Suprapubic skin (tissue), 3 donors: Measurements from ENCODE around the gene SRSF1.

Source experiments
- POLR2A ChIP-seq, 2 donors: fragments of 450-650 bp; IDR thresholded peaks; one replicate each; pipeline ENCODE4 v1.6.1; 2017; ENCODE audit warnings: antibody characterized with exemption in 2 of 2, mild to moderate bottlenecking in 2 of 2, moderate library complexity in 2 of 2
- TF ChIP-seq, protein P1 (sequence below), 2 donors: fragments of 200-600 bp in 1 of 2; fragments of 450-650 bp in 1 of 2; sonication (generic) in 1 of 2; IDR thresholded peaks; one replicate each; pipeline ENCODE4 v1.5.1; 2016 to 2019; ENCODE audit warnings: antibody characterized with exemption in 2 of 2, mild to moderate bottlenecking in 1 of 2, moderate library complexity in 1 of 2

DNA sequence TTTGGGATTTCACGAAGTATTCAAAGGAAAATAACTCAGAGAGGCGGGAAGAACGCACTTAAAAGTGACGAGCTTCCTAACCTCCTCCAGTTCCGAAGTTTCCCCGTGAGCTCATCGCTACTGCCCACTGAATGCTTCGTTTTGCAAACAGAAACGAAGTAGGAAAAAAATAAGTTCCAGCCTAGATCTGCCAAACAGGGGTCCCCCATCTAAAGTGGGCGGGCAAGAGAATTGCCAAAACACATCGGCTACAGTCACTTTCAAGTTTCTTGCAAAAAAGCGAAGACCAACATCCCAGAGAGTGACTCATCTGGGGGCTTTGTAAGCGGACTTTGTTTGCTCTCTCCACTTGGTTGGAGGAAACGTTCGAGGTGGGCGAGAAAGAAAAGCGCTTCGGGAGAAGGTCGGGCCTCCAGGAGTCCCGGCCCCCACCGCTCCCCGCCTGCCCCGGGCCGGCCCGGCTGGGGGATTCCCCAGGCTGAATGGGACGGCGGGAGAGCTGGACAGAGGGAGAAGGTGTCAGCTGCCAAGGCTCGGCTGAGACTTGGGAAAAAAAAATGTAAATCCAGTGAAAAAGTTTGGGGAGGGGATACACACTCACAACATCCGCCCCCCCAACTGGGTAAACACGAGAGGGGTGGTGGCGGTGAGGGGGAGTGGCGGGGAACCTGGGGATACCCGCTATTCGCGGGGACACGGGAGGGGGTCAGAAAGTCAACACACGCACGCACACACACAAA lies 20.0 kb downstream of the SRSF1 start:
- no peak for TF ChIP-seq POLR2A (IDR thresholded peaks at IDR 0.05)
- TF ChIP-seq, protein P1, sequence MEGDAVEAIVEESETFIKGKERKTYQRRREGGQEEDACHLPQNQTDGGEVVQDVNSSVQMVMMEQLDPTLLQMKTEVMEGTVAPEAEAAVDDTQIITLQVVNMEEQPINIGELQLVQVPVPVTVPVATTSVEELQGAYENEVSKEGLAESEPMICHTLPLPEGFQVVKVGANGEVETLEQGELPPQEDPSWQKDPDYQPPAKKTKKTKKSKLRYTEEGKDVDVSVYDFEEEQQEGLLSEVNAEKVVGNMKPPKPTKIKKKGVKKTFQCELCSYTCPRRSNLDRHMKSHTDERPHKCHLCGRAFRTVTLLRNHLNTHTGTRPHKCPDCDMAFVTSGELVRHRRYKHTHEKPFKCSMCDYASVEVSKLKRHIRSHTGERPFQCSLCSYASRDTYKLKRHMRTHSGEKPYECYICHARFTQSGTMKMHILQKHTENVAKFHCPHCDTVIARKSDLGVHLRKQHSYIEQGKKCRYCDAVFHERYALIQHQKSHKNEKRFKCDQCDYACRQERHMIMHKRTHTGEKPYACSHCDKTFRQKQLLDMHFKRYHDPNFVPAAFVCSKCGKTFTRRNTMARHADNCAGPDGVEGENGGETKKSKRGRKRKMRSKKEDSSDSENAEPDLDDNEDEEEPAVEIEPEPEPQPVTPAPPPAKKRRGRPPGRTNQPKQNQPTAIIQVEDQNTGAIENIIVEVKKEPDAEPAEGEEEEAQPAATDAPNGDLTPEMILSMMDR (IDR thresholded peaks at IDR 0.05) = no peak
